CD4-positive, alpha-beta T cell treated with Interleukin-4 for 1 hour (primary cell): Measurements from ENCODE around the gene IKZF1.

Experiments
- DNase-seq, 2 donors: peaks; one replicate each; pipeline ENCODE4 v3.0.0-alpha.2; 2020 to 2022

IKZF1 gene

DNA sequence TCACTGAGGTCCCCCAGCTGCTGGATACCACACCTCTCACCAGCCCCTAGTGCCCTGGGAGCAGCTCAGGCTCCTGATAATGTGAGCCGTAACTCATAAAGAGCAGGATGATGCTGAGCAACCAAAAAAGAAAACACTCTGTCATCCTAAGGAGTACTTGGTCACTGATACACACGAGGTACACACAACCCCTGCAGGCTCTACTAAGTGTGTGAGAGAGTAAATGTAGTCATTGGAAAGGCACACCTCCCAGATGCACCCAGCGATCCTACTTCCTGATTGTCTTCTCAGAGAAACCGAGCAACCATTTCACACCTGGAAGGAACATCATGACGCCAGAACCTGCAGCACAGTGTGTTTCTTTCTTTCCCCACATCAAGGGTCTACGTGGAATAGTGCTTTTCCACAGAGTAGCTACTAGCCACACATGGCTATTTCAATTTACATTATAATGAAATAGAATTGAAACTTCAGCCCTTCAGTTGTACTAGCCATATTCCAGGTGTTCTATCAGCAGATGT, 111.4 kb downstream of the IKZF1 start:
- DNase-seq, result no peak

DNA sequence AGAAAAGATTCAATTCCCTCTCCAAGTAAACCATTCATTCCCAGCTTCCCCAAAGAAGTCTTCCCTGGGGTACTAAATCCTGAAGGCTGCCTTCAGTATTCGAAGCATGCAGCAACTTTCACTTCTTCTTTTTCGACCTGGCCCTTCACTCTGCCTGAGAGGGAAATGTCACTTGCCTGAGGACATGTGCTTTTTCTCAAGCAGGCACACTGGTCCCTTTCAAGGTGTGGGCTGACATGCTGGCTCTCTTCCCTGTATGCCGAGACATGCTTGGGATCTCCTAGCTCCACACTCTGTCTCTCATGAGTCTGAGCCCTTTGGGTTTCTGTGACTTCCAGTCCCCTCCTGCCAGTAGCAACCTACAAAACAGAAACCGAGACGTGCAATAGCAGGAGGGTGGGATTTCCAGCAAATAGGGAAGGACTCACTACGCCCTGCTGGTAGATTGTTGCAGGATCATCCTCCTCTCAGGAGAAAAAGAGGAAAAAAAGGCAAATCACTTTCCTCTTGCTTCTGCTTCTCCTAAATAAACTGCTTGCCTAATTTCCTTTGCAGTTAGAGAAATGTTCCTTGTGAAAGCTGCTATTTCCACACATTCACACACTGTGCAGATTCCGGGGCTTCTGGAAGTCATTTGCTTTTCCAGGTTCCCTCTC, 112.1 kb downstream of the IKZF1 start:
- DNase-seq, result peak in 1 of 2 donors; percentile 50

DNA sequence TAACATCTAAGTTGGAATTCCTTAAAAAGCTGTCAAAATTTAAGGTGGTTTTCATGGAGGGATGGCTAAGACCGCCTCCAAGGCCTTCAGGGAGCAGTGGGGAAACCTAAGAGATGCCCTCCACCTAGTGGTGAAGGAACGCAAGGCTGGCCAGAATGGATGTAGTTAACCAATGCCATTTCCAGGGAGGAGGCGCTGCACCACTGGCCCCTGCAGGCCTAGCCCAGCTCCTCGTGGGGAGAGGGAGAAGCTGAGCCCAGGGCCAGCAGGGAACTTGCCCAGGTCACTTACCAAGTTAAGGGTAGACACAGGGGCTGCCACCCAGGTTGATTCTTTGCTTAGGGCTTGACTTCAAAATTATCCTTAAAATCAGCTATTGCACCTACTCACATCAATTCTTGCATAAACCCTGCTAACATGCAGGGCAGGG, 113.6 kb downstream of the IKZF1 start:
- DNase-seq, result peak; percentile 77 to 81

DNA sequence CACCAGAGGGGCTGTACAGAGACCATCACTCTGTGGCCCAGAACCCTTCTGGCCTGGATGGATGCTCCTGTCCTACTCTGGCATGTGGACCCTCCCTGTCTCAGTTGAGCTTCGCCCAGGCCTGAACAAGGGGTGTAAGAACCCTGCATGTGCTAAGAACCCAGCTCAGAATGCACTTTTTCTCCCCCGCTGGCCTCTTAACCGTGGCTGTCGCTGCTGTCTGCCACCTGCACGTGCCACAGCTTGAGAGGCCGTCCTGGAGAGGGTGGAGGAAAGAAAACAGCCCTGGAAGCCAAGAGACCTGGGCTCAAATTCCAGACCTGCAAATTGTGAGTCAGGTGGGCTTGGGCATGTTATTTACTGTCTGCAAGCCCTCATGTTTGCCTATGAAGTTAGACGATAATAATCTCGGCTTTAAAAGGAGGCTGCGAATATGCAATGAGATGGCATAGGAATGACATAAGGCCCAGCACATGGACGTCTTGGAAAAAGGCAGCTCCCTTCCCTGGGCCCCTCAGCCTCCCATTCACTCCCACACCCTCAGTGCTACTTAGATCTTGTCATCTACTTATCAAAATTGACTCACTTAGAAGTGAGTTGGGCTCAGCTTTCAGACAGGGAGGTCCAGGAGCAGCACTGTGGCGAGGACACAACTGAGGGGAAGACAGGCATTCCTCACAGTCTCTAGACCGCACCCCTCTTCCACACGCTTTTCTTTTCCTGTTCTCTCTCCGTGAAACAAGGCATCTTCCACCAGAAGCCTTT, 114.2 kb downstream of the IKZF1 start:
- no peak for DNase-seq

DNA sequence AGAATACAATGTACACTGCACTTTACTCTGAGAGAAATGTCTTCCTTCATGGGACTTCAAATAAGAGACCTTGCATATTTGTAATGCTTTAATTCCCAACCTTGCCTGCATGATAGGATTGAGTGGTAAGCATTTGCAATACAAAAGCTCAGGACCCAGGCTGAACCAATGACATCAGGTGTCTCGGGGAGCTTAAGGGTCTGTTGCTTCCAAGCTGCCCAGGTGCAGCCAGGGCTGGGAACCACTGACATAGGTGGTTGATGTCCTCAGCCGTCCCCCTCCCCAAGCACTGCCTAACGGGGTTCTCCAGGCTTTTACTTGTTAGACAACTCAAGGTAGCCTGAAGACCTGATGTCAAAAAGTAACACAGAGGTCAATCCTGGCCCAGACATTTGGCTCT, 116.5 kb downstream of the IKZF1 start:
- DNase-seq, result no peak

DNA sequence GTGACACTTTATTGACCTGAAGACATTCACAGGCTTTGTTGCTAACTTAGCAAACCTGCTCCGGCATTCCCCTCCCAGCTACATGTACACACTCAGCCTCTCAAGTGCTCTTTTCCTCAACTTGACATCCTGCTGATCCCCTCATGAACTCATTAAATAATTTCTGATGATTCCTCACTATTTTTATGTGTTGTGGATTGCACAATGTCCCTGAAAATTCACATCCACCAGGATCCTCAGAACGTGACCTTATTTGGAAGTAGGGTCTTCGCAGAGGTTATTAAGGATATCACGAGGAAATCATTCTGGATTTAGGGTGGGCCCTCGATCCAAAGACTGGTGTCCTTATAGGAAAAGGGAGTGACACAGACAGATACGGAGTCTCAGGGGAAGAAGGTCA, 118.3 kb downstream of the IKZF1 start:
- no peak for DNase-seq

DNA sequence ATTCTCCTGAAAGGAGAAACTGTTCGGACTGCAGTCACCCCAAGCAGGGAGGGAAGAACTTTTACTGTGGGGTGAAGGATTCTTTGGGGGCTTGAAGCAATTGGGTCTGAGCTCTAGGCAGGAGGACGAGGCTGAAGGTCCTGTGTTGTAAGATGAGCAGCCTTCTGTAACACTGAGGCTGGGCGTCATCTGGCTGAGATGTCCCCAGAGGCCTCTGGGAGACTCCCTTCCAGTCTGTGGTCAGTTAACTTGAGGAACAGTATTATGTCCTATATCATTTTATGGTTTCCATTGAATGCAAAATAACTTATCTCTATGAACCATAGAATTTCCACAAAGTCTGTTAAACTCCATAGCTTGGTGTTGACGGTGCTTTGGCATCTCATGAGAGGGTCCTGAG, 119.3 kb downstream of the IKZF1 start:
- DNase-seq, result no peak

DNA sequence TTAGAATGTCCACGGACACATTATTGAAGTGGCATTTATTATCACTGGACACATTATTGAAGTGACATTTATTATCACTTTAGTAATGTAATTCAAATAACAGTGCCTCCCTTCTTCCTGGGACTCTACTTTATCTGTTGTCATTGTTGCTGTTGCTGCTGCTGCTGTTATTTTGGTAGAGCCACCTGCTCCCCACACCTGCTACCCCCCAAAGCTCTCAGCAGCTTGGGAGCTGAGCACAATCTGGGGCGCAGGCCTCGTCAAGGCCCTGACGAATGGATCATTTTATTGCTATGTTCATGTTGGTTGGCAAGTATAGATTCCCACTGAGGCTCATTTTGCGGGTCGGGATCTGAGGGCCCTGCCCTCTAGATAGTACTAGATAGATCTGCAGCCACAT, 120.8 kb downstream of the IKZF1 start:
- no peak for DNase-seq

DNA sequence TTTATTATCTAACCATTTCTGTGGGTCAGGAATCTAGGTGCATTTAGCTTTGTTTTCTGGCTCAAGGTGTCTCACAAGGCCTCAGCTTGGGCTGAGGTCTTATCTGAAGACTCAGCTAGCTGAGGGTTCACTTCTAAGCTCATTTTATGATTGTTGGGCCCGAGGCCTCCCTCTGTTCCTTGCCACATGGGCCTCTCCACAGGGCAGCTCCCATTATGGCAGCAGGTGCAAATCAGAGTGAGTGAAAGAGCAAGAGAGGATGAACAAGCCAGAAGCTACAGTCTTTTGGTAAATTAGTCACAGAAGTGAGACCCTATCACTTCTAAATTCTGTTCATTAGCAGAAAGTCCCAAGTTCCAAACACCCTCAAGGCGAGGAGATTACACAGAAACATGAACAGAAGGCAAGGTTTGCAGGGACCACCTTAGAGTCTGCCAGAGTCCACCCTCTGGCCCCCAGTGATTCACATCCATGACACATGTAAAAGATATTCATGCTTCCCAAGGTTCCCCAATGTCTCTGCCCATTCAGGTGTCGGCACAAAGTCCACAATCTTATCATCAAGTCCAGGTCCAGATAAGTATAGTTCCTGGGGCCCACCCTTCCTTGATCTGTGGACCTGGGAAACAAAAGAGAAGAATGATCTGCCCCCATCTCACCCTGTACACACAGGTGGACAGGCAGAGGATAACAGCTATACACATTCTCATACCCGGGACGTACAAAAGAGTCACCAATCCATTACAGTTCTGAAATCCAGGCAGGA, 121.9 kb downstream of the IKZF1 start:
- DNase-seq, result no peak

DNA sequence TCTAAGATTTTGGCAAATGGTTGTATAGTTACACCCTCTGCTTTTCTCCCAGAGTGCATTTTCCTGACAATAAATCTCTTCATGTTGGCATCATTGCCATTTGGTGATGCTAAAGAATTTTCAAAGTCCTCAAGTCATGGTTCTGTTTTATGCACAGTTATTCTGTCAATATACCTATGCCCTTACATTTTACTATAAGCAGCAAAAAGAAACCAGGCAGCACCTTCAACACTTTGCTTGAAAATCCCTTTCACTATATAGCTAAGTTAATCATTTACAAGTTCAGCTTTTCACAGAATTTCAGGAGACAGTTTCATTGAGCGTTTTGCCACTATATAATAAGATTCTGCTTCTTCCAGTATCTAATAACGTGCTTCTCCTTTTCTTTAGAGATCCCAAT, 123.0 kb downstream of the IKZF1 start:
- DNase-seq, result no peak

DNA sequence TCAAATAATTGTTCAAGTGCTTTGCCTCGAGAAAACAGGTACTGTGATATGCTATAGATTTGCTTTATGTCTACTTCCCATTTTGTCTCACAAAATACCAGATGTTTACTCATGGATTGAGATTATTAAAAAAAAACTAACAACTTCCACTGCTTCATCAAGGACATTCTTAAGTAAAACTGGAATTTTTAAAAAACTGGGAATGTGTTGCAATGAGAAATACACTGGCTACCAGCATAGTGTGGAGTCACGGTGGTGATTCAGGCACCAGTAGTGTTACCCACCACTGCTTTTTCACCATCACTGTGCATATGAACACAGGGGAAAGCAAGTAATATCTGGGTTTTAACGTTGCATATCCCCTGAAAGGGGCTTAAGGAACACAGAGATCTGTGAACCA, 124.4 kb downstream of the IKZF1 start:
- DNase-seq, result no peak

DNA sequence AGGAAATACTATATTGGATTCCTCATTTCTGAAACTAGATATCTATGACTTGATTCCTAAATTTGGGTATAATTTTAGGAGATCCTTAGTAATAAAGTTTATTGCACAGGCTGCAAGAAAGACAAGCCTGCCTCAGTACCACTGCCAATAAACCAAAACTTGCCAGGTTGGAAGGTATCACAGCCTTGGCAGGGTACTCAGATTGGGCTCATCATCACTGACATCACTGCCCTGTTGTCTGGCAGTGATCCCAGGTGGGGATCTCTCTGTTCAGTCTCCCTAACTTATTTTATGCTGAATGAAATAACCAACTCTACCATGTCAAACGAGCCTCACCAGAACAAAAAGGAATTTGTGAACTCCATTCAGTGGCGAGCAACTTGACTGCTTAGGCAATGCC, 126.8 kb downstream of the IKZF1 start:
- DNase-seq, result no peak

DNA sequence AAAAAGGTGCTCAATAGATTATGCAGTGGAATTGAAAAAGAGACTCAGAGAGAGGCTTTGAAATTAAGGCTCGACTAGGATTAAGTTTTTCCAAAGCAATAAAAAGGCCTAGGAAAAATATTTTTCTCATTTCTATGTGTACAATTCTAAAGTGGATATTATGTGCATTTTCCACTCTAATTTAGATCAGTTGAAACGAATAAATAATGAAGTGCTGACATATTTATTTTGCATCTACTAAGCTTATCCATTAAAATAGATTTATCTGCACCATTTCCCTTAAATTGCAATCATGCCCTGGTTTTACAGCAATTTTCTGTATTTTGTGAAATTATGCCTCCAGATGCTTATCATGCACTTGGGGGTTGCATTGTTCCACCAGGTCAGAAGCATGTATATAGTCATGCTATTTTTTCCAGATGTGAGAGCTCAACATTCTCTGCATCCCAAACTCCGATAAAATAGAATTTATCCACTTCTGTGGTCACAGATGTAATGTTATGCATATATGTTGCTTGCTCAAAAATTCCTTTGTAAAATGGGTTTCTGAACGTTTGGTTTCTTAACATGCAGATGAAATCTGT, 127.3 kb downstream of the IKZF1 start:
- no peak for DNase-seq

DNA sequence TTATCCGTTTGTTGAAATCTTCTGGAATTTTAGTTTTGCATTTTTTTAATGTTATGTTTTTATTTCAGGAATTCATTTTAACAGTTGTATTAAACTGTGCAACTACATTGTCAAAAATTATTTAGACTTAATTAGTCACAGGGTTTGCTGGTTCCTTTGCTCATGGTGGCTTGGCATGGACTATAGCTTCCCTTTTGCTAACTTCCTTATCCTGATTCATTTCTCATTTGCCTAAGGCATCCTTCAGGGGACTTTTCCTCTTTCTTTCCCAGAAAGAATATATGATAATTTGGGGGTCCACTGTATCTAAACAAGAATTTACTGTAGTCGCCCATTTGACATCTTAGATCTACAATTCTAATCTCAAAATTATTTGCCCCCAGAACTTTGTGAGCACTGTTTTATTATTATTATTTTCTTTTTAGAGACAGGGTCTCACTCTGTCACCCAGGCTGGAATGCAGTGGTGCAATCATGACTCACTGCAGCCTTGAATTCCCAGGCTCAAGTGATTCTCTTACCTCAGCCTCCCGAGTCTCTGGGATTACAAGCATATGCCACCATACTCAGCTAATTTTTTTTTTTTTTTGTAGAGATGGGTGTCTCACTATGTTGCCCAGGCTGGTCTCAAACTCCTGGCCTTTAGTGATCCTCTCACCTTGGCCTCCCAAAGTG, 131.8 kb downstream of the IKZF1 start:
- DNase-seq, result no peak

DNA sequence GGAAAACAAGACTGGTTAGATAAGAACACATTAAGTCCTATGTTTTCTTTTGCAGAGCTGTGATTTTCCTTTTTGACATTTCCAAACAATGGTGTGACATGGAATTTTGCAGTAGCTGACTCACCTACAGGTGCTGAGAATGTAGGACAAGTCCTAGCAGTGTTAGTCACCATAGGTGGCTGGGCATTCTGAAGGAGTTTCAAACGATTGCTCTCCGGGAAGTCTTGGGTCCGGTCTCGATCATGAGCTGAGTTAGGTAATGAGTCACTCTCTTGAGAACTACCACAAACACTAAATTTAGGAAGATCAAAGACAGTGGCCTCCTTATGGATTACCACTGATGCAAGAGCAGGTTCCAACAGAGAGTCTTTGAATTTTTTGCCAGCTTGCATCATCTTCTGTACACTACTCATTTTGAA, 142.0 kb downstream of the IKZF1 start:
- DNase-seq, result no peak

DNA sequence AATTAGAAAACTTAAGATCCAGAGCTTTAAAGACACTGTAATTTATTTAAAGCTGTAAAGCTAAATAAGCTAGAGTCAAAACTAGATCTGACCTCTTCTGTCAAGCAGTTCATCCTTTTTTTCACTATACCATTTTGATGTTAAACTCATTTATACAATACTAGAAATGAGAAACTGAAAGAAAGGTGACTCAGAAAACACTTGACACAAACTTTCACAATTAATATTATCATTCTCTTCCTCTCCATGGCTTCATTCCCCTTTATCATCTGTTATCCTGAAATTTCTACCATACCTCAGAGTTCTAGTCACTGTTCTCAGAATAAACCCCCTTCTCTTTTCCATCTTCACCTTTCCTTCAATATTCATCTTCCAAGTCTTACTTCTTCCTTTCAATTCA, 144.3 kb downstream of the IKZF1 start:
- no peak for DNase-seq

DNA sequence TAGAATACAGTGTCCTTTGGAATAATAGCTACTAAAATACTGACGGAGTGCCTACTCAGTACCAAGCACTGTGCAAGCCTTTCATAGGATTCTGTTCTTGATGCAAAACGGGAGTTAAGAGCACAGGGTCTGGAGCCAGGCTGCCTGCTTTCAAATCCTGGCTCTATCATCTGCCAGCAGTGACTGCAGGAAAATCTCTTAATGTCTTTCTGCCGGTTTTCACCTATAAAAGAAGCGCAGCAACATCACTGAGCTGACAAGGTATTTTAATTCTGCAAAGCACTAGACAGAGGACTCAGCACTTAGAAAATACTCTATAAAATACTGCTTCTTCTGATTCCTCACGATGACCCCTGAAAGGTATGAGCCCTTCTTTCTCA, 145.0 kb downstream of the IKZF1 start:
- no peak for DNase-seq

DNA sequence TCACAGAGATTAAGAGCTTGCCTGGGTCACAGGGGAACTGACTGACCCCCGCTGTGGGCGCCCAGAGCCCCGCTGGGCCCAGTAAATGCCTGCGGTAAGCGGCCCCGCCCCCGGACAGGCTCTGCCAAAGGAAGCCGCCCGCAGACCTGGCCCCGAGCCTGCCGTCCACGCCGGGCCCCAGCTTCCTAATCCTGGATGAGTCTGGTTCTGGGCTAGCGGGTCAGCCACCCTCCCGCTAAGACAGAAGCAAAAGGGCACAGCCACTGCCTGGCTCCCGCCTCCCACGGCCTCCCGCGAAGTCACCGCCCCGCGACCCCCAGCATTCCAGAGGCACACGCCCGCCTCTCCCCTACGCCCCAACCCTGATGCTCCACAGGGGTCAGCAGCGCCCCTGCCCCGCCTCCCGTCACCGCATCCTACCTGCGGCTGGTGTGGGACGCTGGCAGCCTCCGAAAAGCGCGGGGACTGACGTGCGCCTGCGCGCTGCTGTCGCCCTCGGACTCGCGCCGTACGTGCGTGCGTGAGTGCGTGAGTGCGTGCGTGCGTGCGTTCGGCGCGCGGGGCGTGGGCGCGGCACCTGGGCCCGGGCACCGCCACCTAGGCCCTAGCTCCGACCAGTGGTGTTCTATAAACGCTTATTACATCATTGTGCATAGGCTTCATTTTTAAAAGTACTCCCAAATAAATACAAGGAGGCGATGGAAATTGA, 145.5 kb downstream of the IKZF1 start, which contains the start of gene FIGNL1:
TSS of gene FIGNL1 (minus strand) at position 470 of the 709 bp plus-strand sequence. CDS start 3,063 bp downstream, outside the sequence.
- DNase-seq, result peak; percentile 76 to 81

DNA sequence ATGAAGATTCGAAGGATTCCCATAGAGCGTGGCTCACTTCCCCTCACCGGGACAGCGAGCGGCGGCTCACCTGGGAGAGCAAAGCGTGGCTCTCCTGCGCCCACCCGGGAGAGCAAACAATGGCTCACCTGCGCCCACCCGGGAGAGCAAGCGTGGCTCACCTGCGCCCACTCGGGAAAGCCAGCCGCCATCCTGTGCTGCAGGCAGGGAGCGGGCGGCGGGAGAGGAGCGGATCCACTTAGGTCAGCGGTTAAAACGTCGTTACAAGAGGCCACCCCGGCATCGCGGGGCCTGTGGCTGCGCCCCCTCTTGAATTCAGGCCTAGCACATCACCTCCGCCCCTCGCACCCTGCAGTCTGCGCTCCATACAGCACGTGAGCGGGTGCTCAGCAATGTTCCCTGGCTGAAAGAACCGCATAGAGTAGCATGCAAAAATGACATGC, 146.1 kb downstream of the IKZF1 start:
- DNase-seq, result no peak
